Cardiac muscle cell (in vitro differentiated cells and primary cell): Measurements from ENCODE around the gene KLF16. TPM values are rescaled to one million over a fixed set of nuclear protein-coding genes. Genes with fewer than 3 reads are reported as not detected.
"Not testable (repeated sequence)": the region's sequence is repeated elsewhere in the genome, so short reads cannot be mapped to it uniquely, and the experiment has no call there.

Source experiments
- DNase-seq, 2 donors: peaks; one replicate each; pipeline versions ENCODE4 v3.0.0 to v3.0.0-alpha.2; 2010 to 2017; ENCODE audit warnings: low read depth in 1 of 2, low spot score in 1 of 2
- H3K27ac ChIP-seq: fragments of 200-600 bp; sonication (generic); 2 replicates; pipeline ENCODE4 v1.5.1; 2016
- H3K27me3 ChIP-seq: fragments of 200-600 bp; sonication (generic); 2 replicates; pipeline ENCODE4 v1.6.0; 2016; ENCODE audit warnings: control low read depth
- H3K36me3 ChIP-seq: fragments of 200-600 bp; sonication (generic); 2 replicates; pipeline ENCODE4 v1.5.1; 2016; ENCODE audit warnings: control low read depth
- H3K4me1 ChIP-seq: fragments of 200-600 bp; sonication (generic); 2 replicates; pipeline ENCODE4 v1.8.1; 2017; ENCODE audit warnings: low read depth, mild to moderate bottlenecking, mixed run types
- H3K4me3 ChIP-seq: fragments of 200-600 bp; sonication (generic); 2 replicates; pipeline ENCODE4 v1.5.1; 2016; ENCODE audit warnings: mild to moderate bottlenecking
- H3K9me3 ChIP-seq: fragments of 200-600 bp; sonication (generic); 2 replicates; pipeline ENCODE4 v1.5.1; 2017; ENCODE audit warnings: low read depth, mild to moderate bottlenecking, control low read depth
- polyA plus RNA-seq: library from polyadenylated mRNA; unstranded; fragments of >200 nt; fragmentation: Nextera tagmentation; extraction: Ambion mirVana; gene quantifications from 2 replicates; pipeline ENCODE4 v1.2.1, GENCODE V29; 2016
- total RNA-seq: library from RNA; depleted of rRNA; stranded (reverse); fragments of >200 nt; gene quantifications from 2 replicates; pipeline ENCODE4 v1.2.3, GENCODE V29; 2016
- TF ChIP-seq, protein P1 (sequence below): IDR thresholded peaks from 2 replicates; pipeline ENCODE4 v1.5.1; 2012; ENCODE audit warnings: low read depth, mild to moderate bottlenecking, low read length

Gene KLF16
- total and polyA plus RNA-seq, 2 experiments from 2014 or later = 9.1 to 9.3 TPM

DNA sequence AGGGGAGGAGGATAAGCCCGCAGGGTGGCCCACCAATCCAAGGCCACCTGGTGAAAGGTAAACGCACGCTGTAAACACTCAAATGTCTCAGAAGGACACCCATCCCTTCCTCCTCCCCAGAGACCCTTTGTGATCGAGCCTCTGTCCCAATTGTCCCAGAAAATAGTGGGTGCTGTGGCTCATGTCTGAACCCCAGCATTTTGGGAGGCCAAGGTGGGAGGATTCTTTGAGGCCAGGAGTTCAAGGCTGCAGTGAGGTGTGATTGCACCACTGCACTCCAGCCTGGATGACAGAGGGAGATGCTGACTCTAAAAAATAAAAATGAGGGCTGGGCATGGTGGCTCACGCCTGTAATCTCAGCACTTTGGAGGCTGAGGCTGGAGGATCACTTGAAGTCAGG is 25.0 kb upstream of the KLF16 start:
- H3K36me3 ChIP-seq = no peaks in the 10 kb centered on the region
- no peak overlapping the region for H3K27ac ChIP-seq
- H3K4me3 ChIP-seq = no peak overlapping the region
- no peaks in the 10 kb centered on the region for H3K27me3 ChIP-seq
- peaks cover 14% of the 10 kb centered on the region for H3K4me1 ChIP-seq
- no peak for DNase-seq
- no peaks in the 10 kb centered on the region for H3K9me3 ChIP-seq
- TF ChIP-seq, protein P1, sequence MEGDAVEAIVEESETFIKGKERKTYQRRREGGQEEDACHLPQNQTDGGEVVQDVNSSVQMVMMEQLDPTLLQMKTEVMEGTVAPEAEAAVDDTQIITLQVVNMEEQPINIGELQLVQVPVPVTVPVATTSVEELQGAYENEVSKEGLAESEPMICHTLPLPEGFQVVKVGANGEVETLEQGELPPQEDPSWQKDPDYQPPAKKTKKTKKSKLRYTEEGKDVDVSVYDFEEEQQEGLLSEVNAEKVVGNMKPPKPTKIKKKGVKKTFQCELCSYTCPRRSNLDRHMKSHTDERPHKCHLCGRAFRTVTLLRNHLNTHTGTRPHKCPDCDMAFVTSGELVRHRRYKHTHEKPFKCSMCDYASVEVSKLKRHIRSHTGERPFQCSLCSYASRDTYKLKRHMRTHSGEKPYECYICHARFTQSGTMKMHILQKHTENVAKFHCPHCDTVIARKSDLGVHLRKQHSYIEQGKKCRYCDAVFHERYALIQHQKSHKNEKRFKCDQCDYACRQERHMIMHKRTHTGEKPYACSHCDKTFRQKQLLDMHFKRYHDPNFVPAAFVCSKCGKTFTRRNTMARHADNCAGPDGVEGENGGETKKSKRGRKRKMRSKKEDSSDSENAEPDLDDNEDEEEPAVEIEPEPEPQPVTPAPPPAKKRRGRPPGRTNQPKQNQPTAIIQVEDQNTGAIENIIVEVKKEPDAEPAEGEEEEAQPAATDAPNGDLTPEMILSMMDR = no peak

DNA sequence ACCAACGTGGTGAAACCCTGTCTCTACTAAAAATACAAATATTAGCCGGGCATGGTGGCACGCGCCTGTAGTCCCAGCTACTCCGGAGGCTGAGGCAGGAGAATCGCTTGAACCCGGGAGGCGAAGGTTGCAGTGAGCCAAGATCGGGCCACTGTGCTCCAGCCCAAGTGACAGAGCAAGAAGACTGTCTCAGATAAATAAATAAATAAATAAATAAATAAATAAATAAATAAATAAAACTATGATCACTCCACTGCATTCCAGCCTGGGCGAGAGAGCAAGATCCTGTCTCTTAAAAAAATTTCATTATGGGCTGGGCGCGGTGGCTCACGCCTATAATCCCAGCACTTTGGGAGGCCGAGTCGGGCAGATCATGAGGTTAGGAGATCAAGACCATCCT is 23.0 kb upstream of the KLF16 start:
- Histone ChIP-seq H3K27ac (peak overlapping the region; percentile 86), H3K4me1 (peaks cover 28% of the 10 kb centered on the region)
- H3K36me3 ChIP-seq, H3K4me3 ChIP-seq, H3K27me3 ChIP-seq, H3K9me3 ChIP-seq, DNase-seq: not testable (repeated sequence)

DNA sequence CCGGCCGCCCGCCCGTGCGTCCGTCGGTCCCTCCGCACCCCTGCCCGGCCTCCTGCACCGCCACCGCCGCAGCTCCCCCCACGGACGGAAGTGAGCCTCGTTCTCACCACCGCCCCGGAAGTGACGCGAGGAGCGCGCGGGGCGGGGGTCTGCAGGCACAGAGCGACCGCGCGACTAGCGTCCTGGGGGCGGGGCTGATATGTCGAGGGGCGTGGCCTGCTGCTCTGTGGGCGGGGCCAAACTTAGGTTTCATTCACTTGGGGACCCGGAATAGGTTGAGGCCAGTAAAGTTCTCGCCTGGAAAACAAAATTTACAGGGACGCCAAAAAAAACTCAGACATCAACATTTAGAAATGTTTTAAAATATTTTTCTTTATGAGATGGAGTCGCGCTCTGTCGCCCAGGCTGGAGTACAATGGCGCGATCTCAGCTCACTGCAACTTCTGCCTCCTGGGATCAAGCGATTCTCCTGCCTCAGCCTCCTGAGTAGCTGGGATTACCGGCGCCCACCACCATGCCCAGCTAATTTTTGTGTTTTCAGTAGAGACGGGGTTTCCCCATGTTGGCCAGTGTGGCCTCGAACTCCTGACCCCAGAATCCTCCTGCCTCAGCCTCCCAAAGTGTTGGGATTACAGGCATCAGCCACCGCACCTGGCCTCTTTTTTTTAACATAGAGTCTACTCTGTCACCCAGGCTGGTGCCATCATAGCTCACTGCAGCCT is 22.2 kb upstream of the KLF16 start, which contains the start of gene ABHD17A:
ABHD17A (minus strand) TSS at position 99 of the 722 bp plus-strand sequence. CDS start 3,930 bp downstream, outside the sequence.
- peak; percentile 95 to 96 for DNase-seq
- H3K9me3 ChIP-seq, H3K27me3 ChIP-seq, H3K36me3 ChIP-seq: not testable (repeated sequence)
- peak within 1 kb of the TSS; percentile 69 for H3K27ac ChIP-seq
- H3K4me3 ChIP-seq = peak within 1 kb of the TSS; percentile 97
- H3K4me1 ChIP-seq = peaks cover 28% of the 10 kb centered on the region

DNA sequence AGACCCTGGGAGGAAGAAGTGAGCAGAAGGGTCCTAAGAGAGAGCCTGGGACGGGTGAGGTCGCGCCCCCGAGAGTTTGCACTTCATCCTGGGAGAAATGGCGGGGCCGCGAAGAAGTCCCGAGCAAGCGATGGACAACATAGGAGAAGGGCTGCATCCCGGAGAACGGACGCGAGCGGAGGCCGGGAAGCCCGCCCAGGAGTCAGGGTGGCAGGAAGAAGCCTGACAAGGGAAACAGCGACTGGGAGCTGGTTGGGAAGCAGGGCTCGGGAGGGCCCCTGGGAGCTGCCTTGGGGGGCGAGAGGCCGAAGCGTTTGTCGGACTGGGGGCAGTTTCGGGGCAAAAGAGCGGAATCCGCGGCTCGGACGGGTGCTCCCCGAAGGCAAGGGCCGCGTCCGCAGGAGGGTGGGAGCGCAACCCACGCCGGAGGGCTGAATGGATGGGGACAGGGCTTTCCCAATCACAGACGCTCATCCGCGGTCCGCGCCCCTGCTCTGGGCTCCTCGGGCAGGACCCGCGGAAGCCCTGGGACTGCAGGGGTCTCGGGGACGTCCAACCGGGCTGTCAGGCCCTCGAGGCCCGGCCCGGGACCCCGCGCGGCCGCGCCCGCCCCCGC is 21.4 kb upstream of the KLF16 start:
- Histone ChIP-seq H3K27ac (peak overlapping the region; percentile 69), H3K4me3 (peak overlapping the region; percentile 97), H3K36me3 (no peaks in the 10 kb centered on the region), H3K9me3 (no peaks in the 10 kb centered on the region), H3K4me1 (peaks cover 28% of the 10 kb centered on the region), H3K27me3 (no peaks in the 10 kb centered on the region)
- peak in 1 of 2 donors; percentile 38 for DNase-seq
- TF ChIP-seq, protein P1 = no peak

DNA sequence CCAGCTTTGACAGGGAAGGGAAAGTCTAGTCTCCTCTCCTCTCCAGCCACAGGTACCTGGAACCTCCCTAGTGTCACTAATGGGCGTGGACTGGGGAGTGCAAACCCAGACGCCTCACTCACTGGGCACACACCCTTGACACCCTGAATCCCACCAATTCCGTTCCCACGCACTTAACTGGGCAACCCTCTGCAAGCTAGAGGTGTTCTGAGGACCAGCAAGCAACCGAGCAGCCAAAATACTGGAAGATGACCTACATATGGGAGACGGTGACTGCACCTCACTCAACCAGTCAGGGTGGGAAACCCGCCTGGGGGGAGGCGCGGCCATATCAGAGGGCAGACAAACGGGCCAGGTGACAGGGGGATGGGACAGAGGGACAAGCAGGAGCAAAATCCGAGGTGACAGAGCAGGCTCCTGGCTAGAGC is 20.9 kb upstream of the KLF16 start:
- Histone ChIP-seq H3K27ac (no peak overlapping the region), H3K9me3 (no peaks in the 10 kb centered on the region), H3K36me3 (no peaks in the 10 kb centered on the region), H3K4me3 (peak overlapping the region; percentile 97), H3K27me3 (no peaks in the 10 kb centered on the region), H3K4me1 (peaks cover 28% of the 10 kb centered on the region)
- TF ChIP-seq, protein P1 = no peak
- DNase-seq = no peak

DNA sequence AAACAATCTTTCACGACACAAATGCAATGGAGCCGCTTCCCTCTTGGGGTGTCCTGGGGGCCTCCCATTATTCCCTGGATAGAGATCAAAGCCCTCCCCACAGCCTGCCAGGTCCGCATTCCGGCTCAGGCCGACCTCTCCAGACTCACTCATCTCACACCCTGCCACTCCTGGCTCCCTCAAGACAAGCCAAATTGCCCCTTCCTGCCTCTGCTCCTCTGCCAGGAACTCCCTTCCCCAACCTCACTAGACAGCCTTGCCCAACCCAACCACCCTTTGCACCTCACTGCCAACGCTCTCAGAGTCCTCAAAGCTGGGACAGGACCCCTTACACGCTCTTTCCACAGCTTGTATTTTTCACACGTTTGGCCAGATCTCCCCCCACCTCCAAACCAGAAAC is 20.4 kb upstream of the KLF16 start:
- peaks cover 28% of the 10 kb centered on the region for H3K4me1 ChIP-seq
- DNase-seq = no peak
- H3K4me3 ChIP-seq = peak overlapping the region; percentile 97
- no peak overlapping the region for H3K27ac ChIP-seq
- TF ChIP-seq, protein P1 = no peak
- no peaks in the 10 kb centered on the region for H3K27me3 ChIP-seq
- no peaks in the 10 kb centered on the region for H3K36me3 ChIP-seq
- no peaks in the 10 kb centered on the region for H3K9me3 ChIP-seq
